Measurements from ENCODE around the gene MVP.
A peak's percentile ranks its signal among the peaks of the same experiment; 100 is the strongest.
"Not testable (repeated sequence)": the region's sequence is repeated elsewhere in the genome, so short reads cannot be mapped to it uniquely, and the experiment has no call there.

MVP gene

DNA sequence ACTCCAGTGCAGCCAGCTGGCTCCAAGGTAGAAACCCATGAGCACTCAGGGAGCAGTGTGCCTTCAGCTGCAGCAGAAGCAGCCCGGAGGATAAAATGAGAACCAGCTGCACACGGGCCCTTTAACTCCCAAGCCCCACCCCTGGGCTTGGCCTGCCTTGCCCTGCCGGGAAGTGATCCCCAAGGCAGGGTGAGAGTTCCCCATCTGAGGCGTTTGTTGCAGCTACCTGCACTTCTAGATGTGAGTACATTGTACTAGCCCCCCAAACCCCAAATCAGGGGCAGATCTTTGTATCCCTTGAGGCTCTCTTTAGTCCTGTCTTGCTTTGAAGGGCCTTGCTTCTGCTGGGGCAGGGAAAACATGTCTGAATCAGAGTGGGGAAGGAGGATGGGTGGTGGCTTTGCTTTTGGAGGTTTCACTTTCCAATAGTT lies at the start of gene MVP:
Gene MVP (plus strand): TSS at position 192 of the 431 bp plus-strand sequence. CDS start 10,088 bp downstream, outside the sequence.
- DNase-seq, result peak; percentile 72

GRCh38 chr16:29772330-29772729 lies 47.9 kb upstream of the MVP start:
- not testable (repeated sequence) for DNase-seq

DNA sequence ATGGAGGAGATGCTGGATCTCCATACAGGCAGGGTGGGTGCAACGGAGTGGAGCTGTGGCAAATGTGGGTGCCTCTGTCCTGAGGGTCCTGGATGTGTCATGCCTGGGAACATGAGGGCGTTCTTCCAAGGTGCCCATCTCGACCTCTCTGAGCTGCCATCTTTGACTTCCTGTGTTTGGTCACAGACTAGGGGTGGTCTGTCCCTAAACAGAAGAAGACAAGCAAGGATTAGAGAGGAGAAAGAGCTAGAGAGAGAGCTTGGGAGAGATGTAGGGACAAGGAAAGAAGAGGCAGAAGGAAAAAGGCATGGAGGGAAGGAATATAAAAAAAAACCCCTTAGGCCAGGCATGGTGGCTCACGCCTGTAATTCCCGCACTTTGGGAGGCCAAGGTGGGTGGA lies 45.5 kb upstream of the MVP start:
- no peak for DNase-seq

- peak; percentile 50 for DNase-seq
Observed at GRCh38 chr16:29775742-29776408, 44.4 kb upstream of the MVP start.

- DNase-seq, result no peak
Observed at GRCh38 chr16:29777576-29778350, 42.5 kb upstream of the MVP start, which contains the start of gene ZG16. TSS of gene ZG16 (plus strand) at chr16:29778256. CDS start at chr16:29779267, 1,011 bp downstream.

DNA sequence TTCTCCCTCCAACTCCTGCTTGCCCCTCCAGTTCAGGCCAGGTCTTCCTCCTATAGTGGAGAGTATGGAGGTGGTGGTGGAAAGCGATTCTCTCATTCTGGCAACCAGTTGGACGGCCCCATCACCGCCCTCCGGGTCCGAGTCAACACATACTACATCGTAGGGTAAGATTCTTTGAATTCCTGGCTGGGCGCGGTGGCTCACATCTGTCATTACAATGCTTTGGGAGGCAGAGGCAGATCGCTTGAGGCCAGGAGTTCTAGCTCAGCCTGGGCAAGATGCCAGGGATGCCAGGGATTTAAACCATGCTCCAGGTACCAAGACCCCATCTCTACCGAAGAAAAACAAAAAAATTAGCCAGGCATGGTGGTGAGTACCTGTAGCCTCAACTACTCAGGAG lies 40.8 kb upstream of the MVP start:
- no peak for DNase-seq

GRCh38 chr16:29783094-29783953 lies 36.9 kb upstream of the MVP start:
- DNase-seq, result not testable (repeated sequence)

DNA sequence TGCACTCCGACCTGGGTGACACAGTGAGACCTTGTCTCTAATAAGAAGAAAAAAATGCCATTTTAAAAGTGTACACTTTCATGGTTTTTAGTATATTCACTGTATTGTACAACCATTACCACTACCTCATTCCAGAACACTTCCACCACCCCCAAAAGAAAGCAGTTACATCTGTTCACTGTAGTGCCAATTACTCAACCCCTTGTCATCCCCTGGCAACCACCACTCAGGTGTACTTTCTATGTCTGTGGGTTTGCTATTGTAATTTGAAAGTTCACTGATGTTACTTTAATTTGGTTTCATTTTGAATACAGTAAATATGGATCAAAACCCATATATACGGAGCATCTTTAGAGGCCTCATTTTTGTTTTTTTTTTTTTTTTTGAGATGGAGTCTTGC lies 36.1 kb upstream of the MVP start:
- no peak for DNase-seq

DNA sequence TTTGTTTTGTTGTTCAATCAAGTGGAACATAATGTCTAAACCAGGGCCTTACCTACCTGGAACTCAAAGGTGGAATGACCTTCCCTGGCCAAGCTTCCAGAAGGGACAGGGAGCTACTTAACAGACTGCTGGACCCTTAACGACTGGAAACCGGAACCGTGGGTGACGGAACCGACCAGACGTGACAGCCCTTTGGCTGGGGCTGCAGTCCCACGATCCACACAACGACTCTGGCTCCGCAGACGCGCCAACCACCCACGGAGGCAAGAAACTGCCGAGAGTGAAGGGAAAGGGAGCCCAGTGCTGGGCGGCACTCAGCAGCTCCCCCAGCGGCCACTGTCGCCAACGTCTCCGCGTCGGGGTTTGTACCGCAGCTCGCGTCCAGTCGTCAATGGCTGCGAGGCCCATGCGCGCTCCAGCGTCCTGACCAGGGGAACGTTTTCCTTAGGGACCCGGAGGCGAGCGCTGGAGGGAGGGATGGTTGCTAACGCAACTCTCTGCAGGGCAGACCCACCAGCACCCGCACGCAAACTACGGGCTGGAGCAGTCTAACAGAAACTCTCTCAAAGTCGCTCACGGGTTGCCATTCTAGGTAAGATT lies 35.3 kb upstream of the MVP start:
- DNase-seq, result peak; percentile 52

DNA sequence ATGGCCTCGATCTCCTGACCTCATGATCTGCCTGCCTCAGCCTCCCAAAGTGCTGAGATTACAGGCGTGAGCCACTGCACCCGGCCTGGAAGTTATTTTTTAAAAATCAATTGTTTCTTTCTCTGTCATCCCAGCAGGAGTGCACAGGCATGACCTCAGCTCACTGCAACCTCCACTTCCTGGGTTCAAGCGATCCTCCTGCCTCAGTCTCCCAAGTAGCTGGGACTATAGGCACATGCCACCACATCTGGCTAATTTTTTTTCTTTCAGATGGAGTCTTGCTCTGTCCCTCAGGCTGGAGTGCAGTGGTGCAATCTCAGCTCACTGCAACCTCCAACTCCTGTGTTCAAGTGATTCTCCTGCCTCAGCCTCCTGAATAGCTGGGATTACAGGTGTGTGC lies 33.1 kb upstream of the MVP start:
- DNase-seq, result not testable (repeated sequence)

- DNase-seq, result no peak
Observed at GRCh38 chr16:29789775-29790182, 30.5 kb upstream of the MVP start.

GRCh38 chr16:29790183-29790948 lies 29.9 kb upstream of the MVP start, which contains the start of gene KIF22:
TSS of gene KIF22 (plus strand) at chr16:29790751. CDS start at chr16:29790760, 9 bp downstream.
- DNase-seq, result peak; percentile 99

GRCh38 chr16:29790949-29791844 lies 29.1 kb upstream of the MVP start:
- DNase-seq, result no peak

DNA sequence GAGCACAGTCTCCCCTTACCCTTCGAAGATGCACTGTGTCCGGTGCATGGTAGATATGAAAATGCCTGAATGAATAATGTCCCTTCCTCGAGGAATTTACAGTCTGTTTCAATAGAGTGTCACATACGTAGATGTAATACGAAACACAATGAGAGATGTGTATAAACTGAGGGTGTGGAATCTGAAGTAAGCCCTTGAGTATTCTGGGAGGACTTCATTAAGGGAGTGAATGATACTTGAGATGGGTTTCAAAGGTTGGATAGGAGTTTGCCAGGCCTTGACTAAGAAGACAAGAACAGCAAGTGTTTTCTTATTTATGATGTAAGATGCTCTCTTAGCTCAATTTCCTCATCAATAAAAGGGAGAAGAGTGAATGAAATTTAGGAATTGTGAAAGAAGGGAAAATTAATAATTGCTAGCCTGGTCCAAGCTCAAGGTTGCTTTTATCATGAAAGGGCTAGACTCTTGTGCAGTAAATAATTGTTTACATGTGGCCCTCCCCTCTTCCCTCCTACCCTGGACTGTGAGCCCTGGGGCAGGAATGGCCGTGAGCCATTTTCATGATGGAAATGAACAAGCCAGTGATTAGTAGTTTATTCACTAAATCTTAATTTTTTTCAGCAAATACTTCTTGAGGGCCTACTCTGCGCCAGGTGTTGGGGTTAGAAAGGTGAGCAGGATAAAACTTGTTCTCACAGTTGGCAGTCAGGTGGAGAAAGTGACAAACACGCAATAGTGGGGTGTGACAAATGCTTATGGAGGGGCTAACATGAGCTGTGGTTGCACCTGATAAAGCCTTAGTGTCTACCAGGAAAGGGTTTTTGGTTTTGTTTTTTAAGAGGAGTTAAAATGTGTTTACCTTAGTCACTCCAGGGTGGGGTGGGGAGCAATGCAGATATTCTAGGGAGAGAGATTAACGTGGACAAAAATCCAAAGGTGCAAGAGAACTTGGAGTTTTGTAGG lies 28.1 kb upstream of the MVP start:
- DNase-seq, result no peak

- not testable (repeated sequence) for DNase-seq
Observed at GRCh38 chr16:29793153-29793552, 27.1 kb upstream of the MVP start.

DNA sequence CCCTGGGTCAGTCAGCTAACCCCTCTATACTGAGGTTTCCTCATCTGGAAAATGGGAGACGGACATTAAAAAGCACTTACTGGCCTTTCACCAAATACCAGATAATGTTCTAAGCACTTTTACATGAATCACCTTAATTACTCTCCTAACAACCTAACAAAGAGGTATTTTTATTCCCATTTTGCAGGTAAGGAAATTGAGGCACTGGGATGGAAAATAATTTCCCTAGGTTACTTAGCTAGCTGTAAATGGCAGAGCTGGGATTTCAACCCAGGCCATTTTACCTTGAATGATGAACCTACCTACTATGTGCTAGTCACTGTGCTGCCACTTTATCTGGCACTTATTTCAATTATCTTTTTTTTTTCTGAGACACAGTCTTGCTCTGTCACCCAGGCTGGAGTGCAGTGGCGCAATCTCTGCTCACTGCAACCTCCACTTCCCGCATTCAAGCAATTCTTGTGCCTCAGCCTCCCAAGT lies 26.0 kb upstream of the MVP start:
- no peak for DNase-seq

DNA sequence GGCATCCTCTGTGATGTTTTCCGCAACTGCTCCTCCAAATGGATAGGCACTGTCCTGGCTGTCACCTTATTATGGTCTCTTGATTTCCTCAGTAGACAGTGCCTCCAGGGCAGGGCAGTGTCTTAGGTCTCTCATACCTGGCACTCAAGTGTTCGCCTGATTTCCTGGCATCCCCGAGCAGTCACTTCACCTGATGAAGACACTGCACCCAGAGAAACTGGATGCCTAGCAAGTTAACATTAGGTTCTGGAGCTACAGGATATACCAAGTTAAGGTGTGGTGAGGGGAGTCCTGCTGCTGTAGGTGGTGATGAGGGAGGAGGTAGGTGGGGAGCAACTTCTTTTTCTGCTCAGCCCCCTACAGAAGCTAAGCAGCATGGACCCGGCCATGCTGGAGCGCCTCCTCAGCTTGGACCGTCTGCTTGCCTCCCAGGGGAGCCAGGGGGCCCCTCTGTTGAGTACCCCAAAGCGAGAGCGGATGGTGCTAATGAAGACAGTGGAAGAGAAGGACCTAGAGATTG lies 17.8 kb upstream of the MVP start:
- no peak for DNase-seq

DNA sequence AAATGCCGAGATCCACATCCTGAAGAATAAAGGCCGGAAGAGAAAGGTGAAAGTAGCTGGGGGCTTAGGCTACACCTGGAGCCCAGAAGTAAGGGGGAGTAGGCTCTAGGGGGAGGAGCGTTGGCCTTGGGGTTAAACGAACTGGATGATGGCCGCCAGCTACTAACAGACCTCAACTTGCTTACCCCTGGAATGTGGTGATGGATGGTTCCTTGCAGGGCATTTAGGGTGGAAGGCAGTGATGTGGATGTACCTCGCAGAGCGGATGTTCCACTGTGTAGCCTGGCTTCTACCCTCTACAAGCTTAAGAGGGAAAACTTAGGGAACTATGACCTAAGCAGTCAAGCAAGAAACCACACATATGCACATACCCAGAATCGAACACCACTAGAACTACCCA lies 16.2 kb upstream of the MVP start:
- DNase-seq, result no peak

Measured in fibroblast of upper back skin (primary cell).